K562 (cell line): ENCODE measurements around the gene PNKD. TPM values are rescaled to one million over a fixed set of nuclear protein-coding genes. Genes with fewer than 3 reads are reported as not detected.

Source experiments
- ATAC-seq: fragments of 200-7000 bp; cut with Tn5 transposase; 3 replicates; pipeline ENCODE4 v1.9.1; 2020; ENCODE audit warnings: moderate library complexity
- BruUV-seq: library from RNA; stranded (reverse); fragments of 400-500 nt; replicated peaks from 2 replicates; lab custom pipeline; 2021; lab: Mats Ljungman, UMichigan
- CTCF ChIA-PET: fragments of 300-600 bp; formaldehyde crosslinking; extraction: SDS; loops from one replicate; lab custom pipeline; 2021; ENCODE audit warnings: low intra/inter-chr PET ratio; lab: Yijun Ruan, JAX
- POLR2A ChIA-PET: fragments of 300-600, 350-650 bp; sonication (Branson Sonifier 250); formaldehyde crosslinking; extraction: SDS; loops from one replicate; lab custom pipeline; 2021; ENCODE audit warnings: antibody characterized with exemption, inconsistent platforms; lab: Yijun Ruan, JAX
- DNase-seq, 4 experiments: peaks; one replicate each; pipeline versions ENCODE4 v3.0.0 to v3.0.0-alpha.2; 2011 to 2018; ENCODE audit warnings: low spot score in 3 of 4, mixed read lengths in 3 of 4; ENCODE audit errors: extremely low read depth in 1 of 4
- FAIRE-seq: peaks from 2 replicates; lab custom pipeline; 2011; peaks lifted over from hg19 to GRCh38; lab: Jason Lieb, UNC
- H2AFZ ChIP-seq: 2 replicates; pipeline ENCODE4 v1.6.0; 2011; ENCODE audit warnings: low read depth, low read length, control low read depth, inconsistent platforms
- H3K27ac ChIP-seq: fragments of 200-600 bp; 3 replicates; pipeline ENCODE4 v1.8.0; 2011; ENCODE audit warnings: low read depth, mild to moderate bottlenecking, control low read depth, inconsistent platforms, low read length, moderate library complexity, mixed read lengths; ENCODE audit errors: extremely low read depth
- H3K27me3 ChIP-seq, 2 experiments: fragments of 300-600 bp in 1 of 2; 2 replicates in 1 of 2; 3 replicates in 1 of 2; pipeline versions ENCODE4 v1.6.0 to v1.8.0; 2011; ENCODE audit warnings: inconsistent platforms in 2 of 2, low read length in 2 of 2, mild to moderate bottlenecking in 1 of 2, mixed read lengths in 1 of 2, moderate library complexity in 1 of 2; ENCODE audit not compliant: control insufficient read depth in 2 of 2, insufficient read depth in 2 of 2
- H3K36me3 ChIP-seq: fragments of 300-600 bp; 3 replicates; pipeline ENCODE4 v1.8.0; 2011; ENCODE audit warnings: mild to moderate bottlenecking, low read length, inconsistent platforms; ENCODE audit not compliant: control insufficient read depth, insufficient read depth
- H3K4me1 ChIP-seq, 2 experiments: fragments of 200-600 bp in 1 of 2; replicated peaks in 1 of 2; 2 replicates in 1 of 2; 3 replicates in 1 of 2; pipeline versions ENCODE4 v1.5.1 to v1.8.0; 2011; ENCODE audit warnings: inconsistent platforms in 2 of 2, low read length in 2 of 2, mild to moderate bottlenecking in 1 of 2, mixed read lengths in 1 of 2, moderate library complexity in 1 of 2; ENCODE audit not compliant: control insufficient read depth in 2 of 2, insufficient read depth in 2 of 2
- H3K4me2 ChIP-seq: 2 replicates; pipeline ENCODE4 v1.6.1; 2011; ENCODE audit warnings: low read length, control low read depth, inconsistent platforms, mixed read lengths; ENCODE audit not compliant: insufficient read depth
- H3K4me3 ChIP-seq: fragments of 200-600 bp; sonication (generic), shearing (Covaris generic); 2 replicates; pipeline ENCODE4 v1.5.1; 2016; ENCODE audit warnings: control low read depth, inconsistent platforms
- H3K79me2 ChIP-seq: fragments of 200-600 bp; 3 replicates; pipeline ENCODE4 v1.8.0; 2011; ENCODE audit warnings: low read length, inconsistent platforms; ENCODE audit not compliant: control insufficient read depth, insufficient read depth
- H3K9ac ChIP-seq, 2 experiments: 2 replicates each; pipeline versions ENCODE4 v1.6.0 to v1.6.1; 2011; ENCODE audit warnings: low read depth in 2 of 2, low read length in 2 of 2, control low read depth in 1 of 2, inconsistent platforms in 1 of 2, mild to moderate bottlenecking in 1 of 2, mixed read lengths in 1 of 2; ENCODE audit not compliant: insufficient read depth in 1 of 2
- H3K9me1 ChIP-seq: one replicate; pipeline ENCODE4 v1.6.0; 2011; ENCODE audit warnings: inconsistent platforms, mild to moderate bottlenecking, low read length, moderate library complexity; ENCODE audit not compliant: control insufficient read depth, insufficient read depth
- H3K9me3 ChIP-seq: replicated peaks from 2 replicates; pipeline ENCODE4 v1.5.1; 2011; ENCODE audit warnings: low read depth, low read length, inconsistent platforms; ENCODE audit not compliant: control insufficient read depth, insufficient read depth
- H4K20me1 ChIP-seq: replicated peaks from 2 replicates; pipeline ENCODE4 v1.6.1; 2011; ENCODE audit warnings: low read length, inconsistent platforms, mixed read lengths; ENCODE audit not compliant: control insufficient read depth, insufficient read depth
- FIP1L1 ChIP-seq: fragments of 200-400 bp; formaldehyde crosslinking; IDR thresholded peaks from 2 replicates; pipeline ENCODE4 v1.6.1; 2018; ENCODE audit warnings: mild to moderate bottlenecking, low read depth, low read length; ENCODE audit not compliant: poor library complexity, severe bottlenecking
- FOS ChIP-seq: IDR thresholded peaks from 3 replicates; pipeline ENCODE4 v1.6.1; 2011; ENCODE audit not compliant: insufficient read length; ENCODE audit errors: extremely low read depth
- GATAD2A ChIP-seq: fragments of 450-650 bp; IDR thresholded peaks from 2 replicates; pipeline ENCODE4 v1.6.1; 2017
- HOMEZ ChIP-seq: fragments of 250-450 bp; sonication (Bioruptor Pico); IDR thresholded peaks from 2 replicates; pipeline ENCODE4 v1.4.0; 2020; ENCODE audit warnings: mild to moderate bottlenecking, moderate library complexity
- MAZ ChIP-seq, 2 experiments: fragments of 450-650 bp in 1 of 2; sonication (generic) in 1 of 2; formaldehyde crosslinking; IDR thresholded peaks in 1 of 2; conservative IDR thresholded peaks in 1 of 2; 2 replicates each; pipeline versions ENCODE4 v1.4.0 to v1.5.0; 2020; ENCODE audit warnings: mild to moderate bottlenecking in 1 of 2, missing genetic modification reagents in 1 of 2
- NR2C1 ChIP-seq, 2 experiments: fragments of 450-650 bp; IDR thresholded peaks; 2 replicates each; pipeline ENCODE4 v1.6.1; 2017; ENCODE audit warnings: mild to moderate bottlenecking in 2 of 2, antibody characterized with exemption in 1 of 2, inconsistent platforms in 1 of 2, missing compliant biosample characterization in 1 of 2, missing genetic modification characterization in 1 of 2
- RHOXF2B ChIP-seq: fragments of 250-450 bp; sonication (Bioruptor Pico); conservative IDR thresholded peaks from 2 replicates; pipeline ENCODE4 v1.5.1; 2021
- RNF2 ChIP-seq: sonication (generic); IDR thresholded peaks from 2 replicates; pipeline ENCODE4 v1.6.1; 2016
- SREBF2 ChIP-seq: sonication (generic); formaldehyde crosslinking; IDR thresholded peaks from 2 replicates; pipeline ENCODE4 v1.4.0; 2020; ENCODE audit warnings: mild to moderate bottlenecking, missing genetic modification reagents
- ZC3H11A ChIP-seq: IDR thresholded peaks from 2 replicates; pipeline ENCODE4 v1.6.1; 2012; ENCODE audit warnings: low read depth, low read length, improper control_type of control experiment
- WGBS: fragments of 100-300 bp; shearing (Covaris generic); methylation state at CpG from one replicate; pipeline ENCODE4 v1.1.6; 2016; ENCODE audit warnings: low coverage, mixed read lengths; ENCODE audit not compliant: insufficient coverage; ENCODE audit errors: missing lambda C conversion rate; 5-methylcytosine and 5-hydroxymethylcytosine counted together
- in situ Hi-C: fragments of 300-500 bp; cut with MboI; formaldehyde crosslinking; loops from 4 replicates; pipeline ENCODE4 v1.15.0; 2018; ENCODE audit warnings: inconsistent platforms, mixed read lengths
- intact Hi-C: fragments of 100-400 bp; cut with micrococcal nuclease; formaldehyde crosslinking; loops from 2 replicates; pipeline ENCODE4 v1.14.2; 2022
- polyA plus RNA-seq, 8 experiments: library from polyadenylated mRNA; depleted of rRNA in 4 of 8; stranded (reverse) in 5 of 8; unstranded in 3 of 8; fragments of >200 nt; fragmentation: Nextera tagmentation in 2 of 8; fragmentation: Illumina TruSeq in 1 of 8; extraction: Ambion mirVana in 2 of 8; extraction: Trizol in 1 of 8; gene quantifications; 2 replicates each; pipeline versions ENCODE4 v1.2.1 to v1.2.3, GENCODE V29; 2011 to 2014; ENCODE audit warnings: inconsistent platforms in 1 of 8, missing spikeins in 1 of 8
- total RNA-seq, 7 experiments: library from RNA; depleted of rRNA in 6 of 7; stranded (reverse); fragments of >200 nt in 6 of 7; fragmentation: Illumina TruSeq in 2 of 7; extraction: Trizol in 2 of 7; gene quantifications; 2 replicates each; pipeline versions ENCODE4 v1.2.1 to v1.2.3, GENCODE V29; 2011 to 2021; ENCODE audit warnings: low replicate concordance in 1 of 7
- TF ChIP-seq, protein P1 (sequence below): fragments of 250-450 bp; sonication (Bioruptor Pico); IDR thresholded peaks from 2 replicates; pipeline ENCODE4 v1.5.0; 2021; ENCODE audit warnings: mild to moderate bottlenecking, moderate library complexity

The PNKD gene
- total and polyA plus RNA-seq, 9 of the 15 experiments (the other 6 are each of a cell fraction or from before 2014, with no cell fraction given), result 26.0 to 105 (median 60.1) TPM

DNA sequence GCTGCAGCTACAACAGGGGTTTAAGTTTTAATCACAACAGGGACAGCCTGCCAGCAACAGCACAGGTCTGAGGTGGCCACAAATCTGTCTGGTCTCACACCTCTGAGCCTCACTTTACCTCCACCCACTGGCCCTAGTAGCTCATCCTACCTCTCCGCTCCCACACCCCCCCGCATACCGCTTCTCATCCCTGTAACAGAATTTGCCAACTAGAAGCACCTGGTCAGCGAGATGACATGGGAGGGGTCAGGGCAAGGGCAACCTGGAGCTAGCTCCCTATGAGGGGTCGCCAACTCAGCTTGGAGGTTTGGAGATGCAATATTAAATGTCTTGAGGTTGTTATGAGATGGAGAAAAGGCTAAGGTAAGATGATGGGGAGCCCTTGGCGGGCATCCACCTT is 93.9 kb downstream of the PNKD start:
- in situ Hi-C loops, result no loop called here
- Histone ChIP-seq H3K4me3 (no peak overlapping the region), H3K36me3 (no peaks in the 10 kb centered on the region), H3K27ac (no peak overlapping the region), H3K9me3 (no peaks in the 10 kb centered on the region), H3K9me1 (no peaks in the 10 kb centered on the region), H3K4me2 (no peak overlapping the region), H4K20me1 (no peaks in the 10 kb centered on the region), H3K4me1 (peaks cover 20 to 49% of the 10 kb centered on the region in 2 experiments; a peak in 4 of 5 replicates), H3K79me2 (peaks cover 6% of the 10 kb centered on the region; the same call in 2 of the 3 replicates), H2AFZ (no peak overlapping the region), H3K27me3 (no peaks in the 10 kb centered on the region), H3K9ac (no peak overlapping the region)
- FAIRE-seq (no peak), DNase-seq (no peak), ATAC-seq (no peak)
- 80% methylated on average over 5 of the region's 6 CpGs for WGBS
- TF ChIP-seq ZC3H11A (no peak), NR2C1 (IDR thresholded peaks at IDR 0.05) (no peak), NR2C1 (tag; IDR thresholded peaks at IDR 0.05) (no peak), GATAD2A (no peak), RNF2 (no peak), MAZ (CRISPR knock-in tag; conservative IDR thresholded peaks at IDR 0.05 in 1 of 2, IDR thresholded peaks at IDR 0.05 in 1 of 2) (no peak), FOS (no peak), SREBF2 (no peak), RHOXF2B (CRISPR knock-in tag) (no peak), HOMEZ (CRISPR knock-in tag) (no peak), FIP1L1 (no peak)
- TF ChIP-seq, protein P1, sequence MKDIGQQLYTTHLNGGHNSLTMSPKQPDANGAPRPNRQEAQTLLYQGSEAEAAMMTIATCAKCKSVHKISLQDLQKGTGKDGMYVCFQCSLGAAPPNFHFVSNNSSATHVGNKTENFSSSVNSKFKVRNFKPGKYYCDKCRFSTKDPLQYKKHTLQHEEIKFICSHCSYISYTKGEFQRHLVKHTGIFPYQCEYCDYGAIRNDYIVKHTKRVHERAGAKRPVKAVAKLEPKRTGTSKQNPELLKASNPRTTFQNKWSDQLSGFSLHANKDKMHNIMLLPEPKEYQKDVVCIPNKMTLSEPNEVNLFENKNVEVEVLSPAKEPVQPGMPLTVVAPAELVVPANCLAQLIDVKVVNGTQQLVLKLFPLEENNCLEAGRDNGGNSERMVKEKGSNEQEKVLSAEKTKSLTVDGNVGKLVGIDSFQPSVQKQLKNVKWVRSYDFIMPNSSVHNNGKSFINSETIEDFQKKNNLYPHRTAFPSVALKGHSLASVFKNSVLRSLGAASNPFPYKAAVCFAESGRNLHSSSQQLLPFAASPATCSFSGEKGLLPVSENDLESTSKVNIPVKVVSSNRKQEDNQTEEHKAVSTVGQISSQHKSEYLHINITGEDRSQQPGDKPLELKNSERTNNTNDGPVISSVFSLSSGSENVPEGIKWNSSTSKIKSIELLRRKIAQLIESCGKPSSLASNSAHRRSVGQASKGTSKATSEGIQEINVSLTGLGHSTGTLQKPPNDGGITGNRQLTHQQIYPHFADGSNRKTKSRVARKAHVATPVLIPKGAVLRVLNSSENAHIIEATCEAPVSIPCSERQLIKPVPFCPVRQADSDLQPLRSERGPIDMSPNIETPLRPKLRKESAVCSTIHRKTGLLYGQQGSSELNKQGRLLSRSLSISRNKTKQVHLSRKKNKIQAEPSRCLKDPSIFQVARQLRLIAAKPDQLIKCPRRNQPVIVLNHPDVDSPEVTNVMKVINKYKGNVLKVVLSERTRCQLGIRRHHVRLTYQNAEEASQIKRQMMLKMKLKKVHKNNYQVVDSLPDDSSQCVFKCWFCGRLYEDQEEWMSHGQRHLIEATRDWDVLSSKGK (CRISPR knock-in tag), result no peak
- ChIA-PET POLR2A (no interaction called here), CTCF (no interaction called here)
- no TSS peak for BruUV-seq
- intact Hi-C loops, result no loop called here
